HEK293 (cell line): ENCODE measurements around the gene VPS18.
A peak's percentile ranks its signal among the peaks of the same experiment; 100 is the strongest.

ENCODE experiments used
- GFI1B ChIP-seq: fragments of 450-650 bp; formaldehyde crosslinking; IDR thresholded peaks from 2 replicates; pipeline ENCODE4 v1.5.1; 2016; ENCODE audit warnings: missing biosample characterization, missing genetic modification characterization
- KLF8 ChIP-seq: fragments of 450-650 bp; formaldehyde crosslinking; IDR thresholded peaks from 2 replicates; pipeline ENCODE4 v1.5.1; 2016; ENCODE audit warnings: missing biosample characterization, missing genetic modification characterization
- KLF9 ChIP-seq: fragments of 450-650 bp; formaldehyde crosslinking; IDR thresholded peaks from 2 replicates; pipeline ENCODE4 v1.5.1; 2016; ENCODE audit warnings: missing biosample characterization, missing genetic modification characterization, low read depth
- PATZ1 ChIP-seq: fragments of 450-650 bp; formaldehyde crosslinking; IDR thresholded peaks from 2 replicates; pipeline ENCODE4 v1.5.1; 2016; ENCODE audit warnings: missing biosample characterization, missing genetic modification characterization
- PBX3 ChIP-seq: sonication (generic); formaldehyde crosslinking; IDR thresholded peaks from 2 replicates; pipeline ENCODE4 v1.8.1; 2022; ENCODE audit warnings: mild to moderate bottlenecking, moderate library complexity, missing genetic modification reagents
- PRDM10 ChIP-seq: fragments of 450-650 bp; formaldehyde crosslinking; IDR thresholded peaks from 2 replicates; pipeline ENCODE4 v1.5.1; 2016; ENCODE audit warnings: missing biosample characterization, missing genetic modification characterization
- ZNF174 ChIP-seq: fragments of 450-650 bp; formaldehyde crosslinking; IDR thresholded peaks from 2 replicates; pipeline ENCODE4 v1.5.0; 2017; ENCODE audit warnings: missing biosample characterization, mild to moderate bottlenecking, missing genetic modification characterization
- ZNF239 ChIP-seq: fragments of 450-650 bp; formaldehyde crosslinking; IDR thresholded peaks from 2 replicates; pipeline ENCODE4 v1.5.1; 2016; ENCODE audit warnings: missing biosample characterization, missing genetic modification characterization
- ZNF341 ChIP-seq: fragments of 450-650 bp; formaldehyde crosslinking; IDR thresholded peaks from 2 replicates; pipeline ENCODE4; 2016; ENCODE audit warnings: low read depth, missing biosample characterization, missing genetic modification characterization
- ZNF37A ChIP-seq: fragments of 450-650 bp; IDR thresholded peaks from 2 replicates; pipeline ENCODE4 v1.5.1; 2018; ENCODE audit warnings: missing biosample characterization, missing genetic modification characterization
- ZNF404 ChIP-seq: fragments of 450-650 bp; formaldehyde crosslinking; IDR thresholded peaks from 2 replicates; pipeline ENCODE4 v1.5.1; 2017; ENCODE audit warnings: missing biosample characterization, missing genetic modification characterization
- ZNF513 ChIP-seq: fragments of 450-650 bp; IDR thresholded peaks from 2 replicates; pipeline ENCODE4 v1.5.1; 2018; ENCODE audit warnings: missing biosample characterization, missing genetic modification characterization
- ZNF621 ChIP-seq: fragments of 450-650 bp; formaldehyde crosslinking; IDR thresholded peaks from 2 replicates; pipeline ENCODE4 v1.5.1; 2017; ENCODE audit warnings: missing biosample characterization, missing genetic modification characterization
- ZNF670 ChIP-seq: fragments of 450-650 bp; formaldehyde crosslinking; IDR thresholded peaks from 2 replicates; pipeline ENCODE4 v1.5.1; 2016; ENCODE audit warnings: missing biosample characterization, missing genetic modification characterization, low read depth
- ZNF837 ChIP-seq: fragments of 450-650 bp; formaldehyde crosslinking; IDR thresholded peaks from 2 replicates; pipeline ENCODE4 v1.5.1; 2016; ENCODE audit warnings: missing biosample characterization, missing genetic modification characterization
- ZSCAN16 ChIP-seq: fragments of 450-650 bp; formaldehyde crosslinking; IDR thresholded peaks from 2 replicates; pipeline ENCODE4 v1.5.1; 2016; ENCODE audit warnings: missing biosample characterization, missing genetic modification characterization
- ZSCAN30 ChIP-seq: fragments of 450-650 bp; IDR thresholded peaks from 2 replicates; pipeline ENCODE4 v1.5.1; 2018; ENCODE audit warnings: missing biosample characterization, mild to moderate bottlenecking, missing genetic modification characterization, moderate library complexity
- ZXDB ChIP-seq: fragments of 450-650 bp; formaldehyde crosslinking; IDR thresholded peaks from 2 replicates; pipeline ENCODE4 v1.5.1; 2016; ENCODE audit warnings: missing biosample characterization, missing genetic modification characterization
- TF ChIP-seq, protein P1 (sequence below): fragments of 450-650 bp; formaldehyde crosslinking; IDR thresholded peaks from 2 replicates; pipeline ENCODE4 v1.5.1; 2016; ENCODE audit warnings: missing biosample characterization, missing genetic modification characterization
- TF ChIP-seq, protein P2 (sequence below): fragments of 450-650 bp; formaldehyde crosslinking; IDR thresholded peaks from 2 replicates; pipeline ENCODE4 v1.5.1; 2016; ENCODE audit warnings: missing biosample characterization, missing genetic modification characterization
- TF ChIP-seq, protein P3 (sequence below): fragments of 450-650 bp; formaldehyde crosslinking; IDR thresholded peaks from 2 replicates; pipeline ENCODE4 v1.5.1; 2016; ENCODE audit warnings: missing biosample characterization, missing genetic modification characterization
- TF ChIP-seq, protein P4 (sequence below): fragments of 450-650 bp; formaldehyde crosslinking; IDR thresholded peaks from 2 replicates; pipeline ENCODE4 v1.5.1; 2017; ENCODE audit warnings: missing biosample characterization, mild to moderate bottlenecking, missing genetic modification characterization, moderate library complexity

Gene VPS18

DNA sequence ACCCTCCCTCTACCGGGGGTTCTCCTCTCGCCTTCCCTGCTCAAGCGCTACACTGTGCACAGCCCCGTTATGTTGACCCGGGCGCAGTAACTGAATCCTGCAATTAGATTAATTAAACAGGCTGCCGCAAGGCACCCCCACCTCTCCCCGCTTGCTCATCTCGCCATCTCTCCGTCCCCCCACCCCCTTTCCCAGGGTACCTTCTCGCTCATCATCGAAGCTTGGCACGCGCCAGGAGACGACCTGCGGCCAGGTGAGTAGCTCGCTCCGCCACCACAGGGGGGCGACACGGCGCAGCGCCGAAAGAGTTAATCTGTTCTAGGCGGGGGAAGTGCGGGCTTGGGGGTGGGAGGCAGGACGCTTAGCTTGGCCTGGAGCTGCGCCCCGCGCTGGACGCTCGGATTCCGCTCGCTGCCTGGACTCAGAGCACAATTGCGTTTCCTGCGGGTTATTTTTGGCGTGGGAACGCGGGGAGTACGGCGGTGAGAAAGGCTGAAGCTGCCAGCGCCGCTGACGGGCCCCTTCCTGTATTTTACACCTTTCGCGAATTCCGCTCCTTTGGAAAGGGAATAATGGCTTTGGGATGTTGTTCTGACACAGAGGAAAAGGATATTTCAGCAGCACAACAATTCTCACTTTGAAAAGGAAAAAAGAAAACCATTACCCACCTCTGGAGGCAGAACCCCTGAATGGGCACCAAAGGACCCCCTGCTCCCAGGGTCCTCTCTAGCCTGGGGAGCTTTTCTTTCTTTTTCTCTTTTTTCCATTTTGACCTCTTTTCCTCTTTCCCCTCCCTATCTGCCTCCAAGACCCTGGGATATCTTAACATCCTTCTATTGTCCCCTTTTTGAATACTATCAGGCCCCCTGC lies 36.4 kb downstream of the VPS18 start (continued):
- TF ChIP-seq, protein P1, sequence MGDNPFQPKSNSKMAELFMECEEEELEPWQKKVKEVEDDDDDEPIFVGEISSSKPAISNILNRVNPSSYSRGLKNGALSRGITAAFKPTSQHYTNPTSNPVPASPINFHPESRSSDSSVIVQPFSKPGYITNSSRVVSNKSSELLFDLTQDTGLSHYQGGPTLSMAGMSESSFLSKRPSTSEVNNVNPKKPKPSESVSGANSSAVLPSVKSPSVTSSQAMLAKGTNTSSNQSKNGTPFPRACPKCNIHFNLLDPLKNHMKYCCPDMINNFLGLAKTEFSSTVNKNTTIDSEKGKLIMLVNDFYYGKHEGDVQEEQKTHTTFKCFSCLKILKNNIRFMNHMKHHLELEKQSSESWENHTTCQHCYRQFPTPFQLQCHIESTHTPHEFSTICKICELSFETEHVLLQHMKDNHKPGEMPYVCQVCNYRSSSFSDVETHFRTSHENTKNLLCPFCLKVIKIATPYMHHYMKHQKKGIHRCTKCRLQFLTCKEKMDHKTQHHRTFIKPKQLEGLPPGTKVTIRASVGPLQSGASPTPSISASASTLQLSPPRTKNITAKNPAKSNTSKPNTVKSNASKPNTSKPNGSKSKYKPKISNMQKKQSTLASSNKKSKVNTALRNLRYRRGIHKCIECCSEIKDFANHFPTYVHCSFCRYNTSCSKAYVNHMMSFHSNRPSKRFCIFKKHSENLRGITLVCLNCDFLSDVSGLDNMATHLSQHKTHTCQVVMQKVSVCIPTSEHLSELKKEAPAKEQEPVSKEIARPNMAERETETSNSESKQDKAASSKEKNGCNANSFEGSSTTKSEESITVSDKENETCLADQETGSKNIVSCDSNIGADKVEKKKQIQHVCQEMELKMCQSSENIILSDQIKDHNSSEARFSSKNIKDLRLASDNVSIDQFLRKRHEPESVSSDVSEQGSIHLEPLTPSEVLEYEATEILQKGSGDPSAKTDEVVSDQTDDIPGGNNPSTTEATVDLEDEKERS (tag by site-specific recombination), result no peak
- no peak for TF ChIP-seq ZNF341 (tag by site-specific recombination)
- TF ChIP-seq ZNF37A (tag by site-specific recombination), result no peak
- TF ChIP-seq KLF8 (tag by site-specific recombination), result peak; percentile 82
- TF ChIP-seq, protein P2, sequence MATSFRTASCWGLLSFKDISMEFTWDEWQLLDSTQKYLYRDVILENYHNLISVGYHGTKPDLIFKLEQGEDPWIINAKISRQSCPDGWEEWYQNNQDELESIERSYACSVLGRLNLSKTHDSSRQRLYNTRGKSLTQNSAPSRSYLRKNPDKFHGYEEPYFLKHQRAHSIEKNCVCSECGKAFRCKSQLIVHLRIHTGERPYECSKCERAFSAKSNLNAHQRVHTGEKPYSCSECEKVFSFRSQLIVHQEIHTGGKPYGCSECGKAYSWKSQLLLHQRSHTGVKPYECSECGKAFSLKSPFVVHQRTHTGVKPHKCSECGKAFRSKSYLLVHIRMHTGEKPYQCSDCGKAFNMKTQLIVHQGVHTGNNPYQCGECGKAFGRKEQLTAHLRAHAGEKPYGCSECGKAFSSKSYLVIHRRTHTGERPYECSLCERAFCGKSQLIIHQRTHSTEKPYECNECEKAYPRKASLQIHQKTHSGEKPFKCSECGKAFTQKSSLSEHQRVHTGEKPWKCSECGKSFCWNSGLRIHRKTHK (tag by site-specific recombination), result no peak
- no peak for TF ChIP-seq ZSCAN30 (tag by site-specific recombination)
- peak; percentile 75 for TF ChIP-seq PRDM10
- TF ChIP-seq, protein P3, sequence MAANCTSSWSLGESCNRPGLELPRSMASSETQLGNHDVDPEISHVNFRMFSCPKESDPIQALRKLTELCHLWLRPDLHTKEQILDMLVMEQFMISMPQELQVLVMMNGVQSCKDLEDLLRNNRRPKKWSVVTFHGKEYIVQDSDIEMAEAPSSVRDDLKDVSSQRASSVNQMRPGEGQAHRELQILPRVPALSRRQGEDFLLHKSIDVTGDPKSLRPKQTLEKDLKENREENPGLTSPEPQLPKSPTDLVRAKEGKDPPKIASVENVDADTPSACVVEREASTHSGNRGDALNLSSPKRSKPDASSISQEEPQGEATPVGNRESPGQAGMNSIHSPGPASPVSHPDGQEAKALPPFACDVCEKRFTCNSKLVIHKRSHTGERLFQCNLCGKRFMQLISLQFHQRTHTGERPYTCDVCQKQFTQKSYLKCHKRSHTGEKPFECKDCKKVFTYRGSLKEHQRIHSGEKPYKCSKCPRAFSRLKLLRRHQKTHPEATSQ (tag by site-specific recombination), result no peak
- peak; percentile 90 for TF ChIP-seq PATZ1 (tag by site-specific recombination)
- TF ChIP-seq ZNF404, result no peak
- TF ChIP-seq ZNF621 (tag by site-specific recombination), result no peak
- TF ChIP-seq ZXDB (tag by site-specific recombination), result 0 out of 2 replicates have a peak, but pooled peaks have one; percentile 50
- TF ChIP-seq ZNF239 (tag by site-specific recombination), result peak; percentile 44; the same call in 1 of the 2 replicates
- TF ChIP-seq ZSCAN16 (tag by site-specific recombination), result no peak
- no peak for TF ChIP-seq ZNF837
- TF ChIP-seq, protein P4, sequence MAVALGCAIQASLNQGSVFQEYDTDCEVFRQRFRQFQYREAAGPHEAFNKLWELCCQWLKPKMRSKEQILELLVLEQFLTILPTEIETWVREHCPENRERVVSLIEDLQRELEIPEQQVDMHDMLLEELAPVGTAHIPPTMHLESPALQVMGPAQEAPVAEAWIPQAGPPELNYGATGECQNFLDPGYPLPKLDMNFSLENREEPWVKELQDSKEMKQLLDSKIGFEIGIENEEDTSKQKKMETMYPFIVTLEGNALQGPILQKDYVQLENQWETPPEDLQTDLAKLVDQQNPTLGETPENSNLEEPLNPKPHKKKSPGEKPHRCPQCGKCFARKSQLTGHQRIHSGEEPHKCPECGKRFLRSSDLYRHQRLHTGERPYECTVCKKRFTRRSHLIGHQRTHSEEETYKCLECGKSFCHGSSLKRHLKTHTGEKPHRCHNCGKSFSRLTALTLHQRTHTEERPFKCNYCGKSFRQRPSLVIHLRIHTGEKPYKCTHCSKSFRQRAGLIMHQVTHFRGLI (tag by site-specific recombination), result peak; percentile 54; the same call in 1 of the 2 replicates
- no peak for TF ChIP-seq KLF9 (tag by site-specific recombination)
- TF ChIP-seq ZNF174 (tag by site-specific recombination), result no peak
- no peak for TF ChIP-seq ZNF513 (tag by site-specific recombination)
- no peak for TF ChIP-seq ZNF670 (tag by site-specific recombination)
- TF ChIP-seq PBX3, result no peak
- TF ChIP-seq GFI1B (tag by site-specific recombination), result no peak
